Measurements from ENCODE around the gene KAT6B. TPM values are rescaled to one million over a fixed set of nuclear protein-coding genes. Genes with fewer than 3 reads are reported as not detected.

KAT6B gene
- total RNA-seq, 4 donors from 2014 or later, result 45.4 to 94.9 (median 62.9) TPM

GRCh38 chr10:75015442-75015841 is 189.0 kb downstream of the KAT6B start:
- Histone ChIP-seq H3K27ac (no peak overlapping the region), H3K4me1 (peaks cover 0 to 5% (median 0%) of the 10 kb centered on the region in 4 donors), H3K4me3 (no peak overlapping the region), H3K27me3 (no peaks in the 10 kb centered on the region), H3K36me3 (peaks cover 0 to 7% (median 0%) of the 10 kb centered on the region in 3 donors), H3K9me3 (no peaks in the 10 kb centered on the region)
- TF ChIP-seq POLR2A (IDR thresholded peaks at IDR 0.05) (no peak), CTCF (IDR thresholded peaks at IDR 0.05) (no peak)
- DNase-seq, result no peak

GRCh38 chr10:75016325-75016724 is 189.9 kb downstream of the KAT6B start:
- no peaks in the 10 kb centered on the region for H3K9me3 ChIP-seq
- H3K4me1 ChIP-seq, result peaks cover 0 to 5% (median 0%) of the 10 kb centered on the region in 4 donors
- no peak overlapping the region for H3K27ac ChIP-seq
- no peak overlapping the region for H3K4me3 ChIP-seq
- peaks cover 0 to 16% (median 0%) of the 10 kb centered on the region in 3 donors for H3K36me3 ChIP-seq
- no peaks in the 10 kb centered on the region for H3K27me3 ChIP-seq
- no peak for DNase-seq
- TF ChIP-seq POLR2A (IDR thresholded peaks at IDR 0.05) (no peak), CTCF (IDR thresholded peaks at IDR 0.05) (no peak)

- H3K36me3 ChIP-seq, result peaks cover 0 to 26% (median 0%) of the 10 kb centered on the region in 3 donors
- peaks cover 0 to 11% (median 0%) of the 10 kb centered on the region in 4 donors for H3K4me1 ChIP-seq
- no peak overlapping the region for H3K27ac ChIP-seq
- H3K9me3 ChIP-seq, result no peaks in the 10 kb centered on the region
- no peak overlapping the region for H3K4me3 ChIP-seq
- no peak for TF ChIP-seq POLR2A (IDR thresholded peaks at IDR 0.05)
- TF ChIP-seq CTCF (IDR thresholded peaks at IDR 0.05), result no peak
- no peak for DNase-seq
- no peaks in the 10 kb centered on the region for H3K27me3 ChIP-seq
Measured at GRCh38 chr10:75018251-75018650, 191.9 kb downstream of the KAT6B start.

- no peaks in the 10 kb centered on the region for H3K9me3 ChIP-seq
- no peak overlapping the region for H3K4me3 ChIP-seq
- H3K27ac ChIP-seq, result no peak overlapping the region
- TF ChIP-seq CTCF (IDR thresholded peaks at IDR 0.05), result no peak
- TF ChIP-seq POLR2A (IDR thresholded peaks at IDR 0.05), result no peak
- H3K36me3 ChIP-seq, result peaks cover 0 to 31% (median 0%) of the 10 kb centered on the region in 3 donors
- no peak for DNase-seq
- peaks cover 0 to 11% (median 0%) of the 10 kb centered on the region in 4 donors for H3K4me1 ChIP-seq
- no peaks in the 10 kb centered on the region for H3K27me3 ChIP-seq
Measured at GRCh38 chr10:75018686-75019307, 192.4 kb downstream of the KAT6B start.

- no peak overlapping the region for H3K27ac ChIP-seq
- H3K27me3 ChIP-seq, result no peaks in the 10 kb centered on the region
- H3K9me3 ChIP-seq, result no peaks in the 10 kb centered on the region
- no peak overlapping the region for H3K4me3 ChIP-seq
- H3K36me3 ChIP-seq, result peaks cover 0 to 31% (median 0%) of the 10 kb centered on the region in 3 donors
- no peak for TF ChIP-seq POLR2A (IDR thresholded peaks at IDR 0.05)
- peak in 4 of 6 experiments; percentile 20 to 34 (median 32) for TF ChIP-seq CTCF (IDR thresholded peaks at IDR 0.05)
- H3K4me1 ChIP-seq, result peaks cover 0 to 11% (median 0%) of the 10 kb centered on the region in 4 donors
- no peak for DNase-seq
Measured at GRCh38 chr10:75019370-75019769, 193.0 kb downstream of the KAT6B start.
